Neural cell (in vitro differentiated cells): ENCODE measurements around the gene SLC25A21. TPM values are rescaled to one million over a fixed set of nuclear protein-coding genes. Genes with fewer than 3 reads are reported as not detected.

Experiments used
- H2AFZ ChIP-seq: fragments of 200-600, 300-800 bp; sonication (generic), shearing (Covaris generic); 2 replicates; pipeline ENCODE4 v1.6.0; 2014; ENCODE audit warnings: low read depth, mild to moderate bottlenecking, antibody characterized with exemption, low read length, moderate library complexity
- H3F3A ChIP-seq: fragments of 200-600 bp; shearing (Covaris generic); 2 replicates; pipeline ENCODE4 v1.6.1; 2016; ENCODE audit warnings: mild to moderate bottlenecking, moderate library complexity, mixed read lengths, antibody characterized with exemption, low read length; ENCODE audit not compliant: insufficient read depth, poor library complexity, severe bottlenecking
- H3K27ac ChIP-seq: fragments of 200-600, 300-800 bp; sonication (generic), shearing (Covaris generic); 2 replicates; pipeline ENCODE4 v1.5.1; 2014; ENCODE audit warnings: mild to moderate bottlenecking, low read length, moderate library complexity
- H3K27me3 ChIP-seq: fragments of 300-800, 200-600 bp; sonication (generic), shearing (Covaris generic); 2 replicates; pipeline ENCODE4 v1.6.0; 2014; ENCODE audit warnings: mild to moderate bottlenecking, low read depth, low read length, moderate library complexity; ENCODE audit not compliant: insufficient read depth
- H3K36me3 ChIP-seq: fragments of 300-800, 200-600 bp; sonication (generic), shearing (Covaris generic); 2 replicates; pipeline ENCODE4 v1.5.1; 2014; ENCODE audit warnings: mild to moderate bottlenecking, antibody characterized with exemption, low read length, moderate library complexity; ENCODE audit not compliant: insufficient read depth
- H3K4me2 ChIP-seq: fragments of 300-800, 200-600 bp; sonication (generic), shearing (Covaris generic); 2 replicates; pipeline ENCODE4 v1.6.0; 2014; ENCODE audit warnings: mild to moderate bottlenecking, low read length
- H3K4me3 ChIP-seq: fragments of 300-800, 200-600 bp; sonication (generic), shearing (Covaris generic); 2 replicates; pipeline ENCODE4 v1.5.1; 2014; ENCODE audit warnings: mild to moderate bottlenecking, low read length, moderate library complexity
- H3K79me2 ChIP-seq: fragments of 200-600 bp; shearing (Covaris generic); replicated peaks from 2 replicates; pipeline ENCODE4 v1.6.0; 2014; ENCODE audit warnings: mild to moderate bottlenecking, low read length, moderate library complexity; ENCODE audit not compliant: insufficient read depth
- H3K9ac ChIP-seq: fragments of 300-800, 200-600 bp; sonication (generic), shearing (Covaris generic); 2 replicates; pipeline ENCODE4 v1.6.1; 2016; ENCODE audit warnings: mild to moderate bottlenecking, low read length, mixed read lengths
- H3K9me2 ChIP-seq: fragments of 200-600 bp; shearing (Covaris generic); 2 replicates; pipeline ENCODE4 v1.6.1; 2016; ENCODE audit warnings: mild to moderate bottlenecking, low read length, mixed read lengths; ENCODE audit not compliant: insufficient read depth
- H3K9me3 ChIP-seq: fragments of 200-600, 300-800 bp; sonication (generic), shearing (Covaris generic); 2 replicates; pipeline ENCODE4 v1.6.1; 2016; ENCODE audit warnings: mild to moderate bottlenecking, mixed run types, low read length, moderate library complexity, mixed read lengths
- H4K20me1 ChIP-seq: fragments of 200-600 bp; shearing (Covaris generic); 2 replicates; pipeline ENCODE4 v1.6.1; 2016; ENCODE audit warnings: mild to moderate bottlenecking, mixed run types; ENCODE audit not compliant: insufficient read depth
- EP300 ChIP-seq: fragments of 450-650 bp; conservative IDR thresholded peaks from 2 replicates; pipeline ENCODE4 v1.6.1; 2014; ENCODE audit warnings: antibody characterized with exemption, mild to moderate bottlenecking, moderate library complexity; ENCODE audit not compliant: poor library complexity, severe bottlenecking
- EZH2 ChIP-seq: fragments of 200-600, 300-800 bp; shearing (Covaris generic), sonication (generic); IDR thresholded peaks from 2 replicates; pipeline ENCODE4 v1.6.1; 2014; ENCODE audit warnings: antibody characterized with exemption, low read length, borderline replicate concordance, mild to moderate bottlenecking; ENCODE audit not compliant: insufficient read depth, poor library complexity, severe bottlenecking
- MXI1 ChIP-seq: fragments of 450-650 bp; conservative IDR thresholded peaks from 2 replicates; pipeline ENCODE4 v1.6.1; 2014; ENCODE audit warnings: antibody characterized with exemption, mild to moderate bottlenecking; ENCODE audit not compliant: poor library complexity, severe bottlenecking
- POLR2AphosphoS5 ChIP-seq: IDR thresholded peaks from 2 replicates; pipeline ENCODE4 v1.6.1; 2012
- RAD21 ChIP-seq: fragments of 450-650 bp; conservative IDR thresholded peaks from 2 replicates; pipeline ENCODE4 v1.6.1; 2014; ENCODE audit warnings: antibody characterized with exemption, mild to moderate bottlenecking, moderate library complexity
- SMC3 ChIP-seq: fragments of 450-650 bp; conservative IDR thresholded peaks from 2 replicates; pipeline ENCODE4 v1.6.1; 2014; ENCODE audit warnings: antibody characterized with exemption, mild to moderate bottlenecking, moderate library complexity; ENCODE audit not compliant: poor library complexity
- TAF1 ChIP-seq: IDR thresholded peaks from 2 replicates; pipeline ENCODE4 v1.6.1; 2012; ENCODE audit warnings: low read depth
- polyA plus RNA-seq: library from polyadenylated mRNA; depleted of rRNA; stranded (reverse); fragments of >200 nt; gene quantifications from 2 replicates; pipeline ENCODE4 v1.2.3, GENCODE V29; 2014
- TF ChIP-seq, protein P1 (sequence below): fragments of 450-650 bp; IDR thresholded peaks from 2 replicates; pipeline ENCODE4 v1.5.1; 2014; ENCODE audit warnings: antibody characterized with exemption, mild to moderate bottlenecking, moderate library complexity; ENCODE audit not compliant: poor library complexity, severe bottlenecking
- TF ChIP-seq, protein P2 (sequence below): IDR thresholded peaks from 2 replicates; pipeline ENCODE4 v1.6.1; 2012; ENCODE audit warnings: borderline replicate concordance

The SLC25A21 gene
- polyA plus RNA-seq, 1 donor from 2014 or later: 0.35 TPM

DNA sequence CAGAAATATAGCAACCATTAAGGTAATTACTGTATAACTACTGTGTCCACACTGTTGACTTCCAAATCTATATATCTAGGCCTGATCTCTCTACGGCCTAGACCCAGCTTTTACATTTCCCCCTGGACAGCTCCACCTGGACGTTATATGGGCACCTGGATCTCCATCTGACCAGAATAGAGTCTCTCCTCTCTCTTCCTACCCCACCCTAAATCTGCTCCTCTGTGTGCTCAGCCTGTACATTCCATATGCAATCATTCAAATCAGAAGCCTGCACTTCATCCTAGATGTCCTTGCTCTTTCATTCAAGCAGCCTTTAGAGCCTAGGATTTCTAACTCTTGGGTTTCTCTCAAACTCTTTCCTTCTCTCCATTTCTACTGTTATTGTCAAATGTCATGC is 255.7 kb downstream of the SLC25A21 start:
- H3K27me3 ChIP-seq: no peaks in the 10 kb centered on the region
- H3F3A ChIP-seq: no peaks in the 10 kb centered on the region
- H3K9ac ChIP-seq: no peak overlapping the region
- no peak for TF ChIP-seq EP300
- TF ChIP-seq POLR2AphosphoS5: no peak
- TF ChIP-seq EZH2: no peak
- TF ChIP-seq RAD21: no peak
- TF ChIP-seq, protein P1, sequence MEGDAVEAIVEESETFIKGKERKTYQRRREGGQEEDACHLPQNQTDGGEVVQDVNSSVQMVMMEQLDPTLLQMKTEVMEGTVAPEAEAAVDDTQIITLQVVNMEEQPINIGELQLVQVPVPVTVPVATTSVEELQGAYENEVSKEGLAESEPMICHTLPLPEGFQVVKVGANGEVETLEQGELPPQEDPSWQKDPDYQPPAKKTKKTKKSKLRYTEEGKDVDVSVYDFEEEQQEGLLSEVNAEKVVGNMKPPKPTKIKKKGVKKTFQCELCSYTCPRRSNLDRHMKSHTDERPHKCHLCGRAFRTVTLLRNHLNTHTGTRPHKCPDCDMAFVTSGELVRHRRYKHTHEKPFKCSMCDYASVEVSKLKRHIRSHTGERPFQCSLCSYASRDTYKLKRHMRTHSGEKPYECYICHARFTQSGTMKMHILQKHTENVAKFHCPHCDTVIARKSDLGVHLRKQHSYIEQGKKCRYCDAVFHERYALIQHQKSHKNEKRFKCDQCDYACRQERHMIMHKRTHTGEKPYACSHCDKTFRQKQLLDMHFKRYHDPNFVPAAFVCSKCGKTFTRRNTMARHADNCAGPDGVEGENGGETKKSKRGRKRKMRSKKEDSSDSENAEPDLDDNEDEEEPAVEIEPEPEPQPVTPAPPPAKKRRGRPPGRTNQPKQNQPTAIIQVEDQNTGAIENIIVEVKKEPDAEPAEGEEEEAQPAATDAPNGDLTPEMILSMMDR: no peak
- TF ChIP-seq MXI1: no peak
- no peak for TF ChIP-seq SMC3
- TF ChIP-seq TAF1: no peak
- TF ChIP-seq, protein P2, sequence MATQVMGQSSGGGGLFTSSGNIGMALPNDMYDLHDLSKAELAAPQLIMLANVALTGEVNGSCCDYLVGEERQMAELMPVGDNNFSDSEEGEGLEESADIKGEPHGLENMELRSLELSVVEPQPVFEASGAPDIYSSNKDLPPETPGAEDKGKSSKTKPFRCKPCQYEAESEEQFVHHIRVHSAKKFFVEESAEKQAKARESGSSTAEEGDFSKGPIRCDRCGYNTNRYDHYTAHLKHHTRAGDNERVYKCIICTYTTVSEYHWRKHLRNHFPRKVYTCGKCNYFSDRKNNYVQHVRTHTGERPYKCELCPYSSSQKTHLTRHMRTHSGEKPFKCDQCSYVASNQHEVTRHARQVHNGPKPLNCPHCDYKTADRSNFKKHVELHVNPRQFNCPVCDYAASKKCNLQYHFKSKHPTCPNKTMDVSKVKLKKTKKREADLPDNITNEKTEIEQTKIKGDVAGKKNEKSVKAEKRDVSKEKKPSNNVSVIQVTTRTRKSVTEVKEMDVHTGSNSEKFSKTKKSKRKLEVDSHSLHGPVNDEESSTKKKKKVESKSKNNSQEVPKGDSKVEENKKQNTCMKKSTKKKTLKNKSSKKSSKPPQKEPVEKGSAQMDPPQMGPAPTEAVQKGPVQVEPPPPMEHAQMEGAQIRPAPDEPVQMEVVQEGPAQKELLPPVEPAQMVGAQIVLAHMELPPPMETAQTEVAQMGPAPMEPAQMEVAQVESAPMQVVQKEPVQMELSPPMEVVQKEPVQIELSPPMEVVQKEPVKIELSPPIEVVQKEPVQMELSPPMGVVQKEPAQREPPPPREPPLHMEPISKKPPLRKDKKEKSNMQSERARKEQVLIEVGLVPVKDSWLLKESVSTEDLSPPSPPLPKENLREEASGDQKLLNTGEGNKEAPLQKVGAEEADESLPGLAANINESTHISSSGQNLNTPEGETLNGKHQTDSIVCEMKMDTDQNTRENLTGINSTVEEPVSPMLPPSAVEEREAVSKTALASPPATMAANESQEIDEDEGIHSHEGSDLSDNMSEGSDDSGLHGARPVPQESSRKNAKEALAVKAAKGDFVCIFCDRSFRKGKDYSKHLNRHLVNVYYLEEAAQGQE: no peak
- H3K9me3 ChIP-seq: no peaks in the 10 kb centered on the region
- no peaks in the 10 kb centered on the region for H3K9me2 ChIP-seq
- no peak overlapping the region for H3K27ac ChIP-seq
- no peaks in the 10 kb centered on the region for H3K36me3 ChIP-seq
- no peaks in the 10 kb centered on the region for H4K20me1 ChIP-seq
- no peak overlapping the region for H3K4me2 ChIP-seq
- no peak overlapping the region for H3K4me3 ChIP-seq
- H2AFZ ChIP-seq: no peak overlapping the region
- H3K79me2 ChIP-seq: no peaks in the 10 kb centered on the region

DNA sequence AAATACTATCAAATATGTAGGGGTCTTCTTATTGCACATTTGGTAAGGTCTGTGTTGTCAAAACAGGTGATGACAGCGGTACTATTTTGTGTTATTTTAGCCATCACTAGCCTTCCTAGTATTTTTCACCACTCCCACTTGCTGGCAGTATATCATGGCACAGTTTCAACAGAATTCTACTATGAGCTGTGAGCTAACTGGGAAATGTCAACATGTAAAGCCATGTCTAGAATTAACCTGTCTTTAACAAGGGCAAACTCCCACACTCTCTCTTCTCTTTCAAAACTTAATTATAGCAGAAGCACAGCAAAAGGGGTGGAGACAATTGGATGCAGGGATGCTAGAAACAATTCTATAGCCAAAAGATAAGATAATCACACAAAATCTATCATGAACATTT is 257.3 kb downstream of the SLC25A21 start:
- Histone ChIP-seq H3F3A (no peaks in the 10 kb centered on the region), H3K4me3 (no peak overlapping the region), H3K4me2 (no peak overlapping the region), H3K9me2 (no peaks in the 10 kb centered on the region), H3K27me3 (no peaks in the 10 kb centered on the region), H3K36me3 (no peaks in the 10 kb centered on the region), H3K9me3 (no peaks in the 10 kb centered on the region), H3K27ac (no peak overlapping the region), H4K20me1 (no peaks in the 10 kb centered on the region), H3K79me2 (no peaks in the 10 kb centered on the region), H3K9ac (no peak overlapping the region), H2AFZ (no peak overlapping the region)
- no peak for TF ChIP-seq RAD21
- no peak for TF ChIP-seq POLR2AphosphoS5
- TF ChIP-seq, protein P2: no peak
- no peak for TF ChIP-seq EP300
- TF ChIP-seq SMC3: no peak
- TF ChIP-seq, protein P1: no peak
- TF ChIP-seq MXI1: no peak
- TF ChIP-seq EZH2: no peak
- TF ChIP-seq TAF1: no peak
